ENCODE data around the gene EFEMP1. TPM values are rescaled to one million over a fixed set of nuclear protein-coding genes. Genes with fewer than 3 reads are reported as not detected.

EFEMP1 gene
- total and polyA plus RNA-seq, 9 of the 15 experiments (the other 6 are each of a cell fraction or from before 2014, with no cell fraction given), result 0.05 to 6.2 (median 0.22) TPM

DNA sequence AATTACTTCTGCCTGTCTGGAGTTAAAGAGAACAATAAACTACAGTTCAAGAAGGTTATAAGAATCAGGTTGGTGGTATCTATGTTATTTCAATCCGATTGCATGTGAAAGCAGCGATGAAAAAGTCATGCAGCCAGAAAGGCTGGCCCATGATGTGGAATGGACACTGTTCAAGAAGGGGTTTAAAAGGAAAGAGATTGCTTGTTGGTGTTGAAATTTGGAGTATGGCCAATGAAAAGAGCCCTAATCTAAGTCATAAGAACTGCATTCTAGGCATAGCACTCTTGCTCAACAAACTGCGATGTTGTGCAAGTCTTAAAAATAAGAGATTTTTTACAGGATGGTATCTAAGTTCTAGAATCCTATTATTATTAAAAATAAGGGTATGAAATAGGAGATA lies 61.3 kb downstream of the EFEMP1 start:
- Histone ChIP-seq H3K79me2 (ENCODE audit: control insufficient read depth, insufficient read depth, low read length) (no peaks in the 10 kb centered on the region), H3K27me3 (ENCODE audit: control insufficient read depth in 2 of 2, insufficient read depth in 2 of 2, low read length in 2 of 2) (no peaks in the 10 kb centered on the region), H3K4me3 (no peak overlapping the region), H3K4me2 (ENCODE audit: insufficient read depth, low read length) (no peak overlapping the region), H3K36me3 (ENCODE audit: control insufficient read depth, insufficient read depth, low read length) (no peaks in the 10 kb centered on the region), H4K20me1 (replicated peaks; ENCODE audit: control insufficient read depth, insufficient read depth, low read length) (no peaks in the 10 kb centered on the region), H3K4me1 (replicated peaks in 1 of 2; ENCODE audit: control insufficient read depth in 2 of 2, insufficient read depth in 2 of 2, low read length in 2 of 2) (no peaks in the 10 kb centered on the region; a peak in 1 of 5 replicates), H3K27ac (ENCODE audit: extremely low read depth, low read depth, low read length) (no peak overlapping the region), H3K9me1 (ENCODE audit: control insufficient read depth, insufficient read depth, low read length) (no peaks in the 10 kb centered on the region), H3K9me3 (replicated peaks; ENCODE audit: control insufficient read depth, insufficient read depth, low read depth, low read length) (no peaks in the 10 kb centered on the region), H2AFZ (ENCODE audit: low read depth, low read length) (no peak overlapping the region), H3K9ac (ENCODE audit: insufficient read depth in 1 of 2, low read depth in 2 of 2, low read length in 2 of 2) (no peak overlapping the region)
- ATAC-seq, result no peak
- in situ Hi-C loops (cut with MboI) (no loop called here), intact Hi-C loops (cut with micrococcal nuclease) (no loop called here)
- BruUV-seq (replicated peaks), result no TSS peak
- POLR2A ChIA-PET, result no interaction called here
- CTCF ChIA-PET (ENCODE audit: low intra/inter-chr PET ratio), result no interaction called here
- 8% methylated on average over 3 of the region's 3 CpGs for WGBS (ENCODE audit: insufficient coverage, low coverage, missing lambda C conversion rate)
- no peak for FAIRE-seq
- DNase-seq (ENCODE audit: extremely low read depth in 1 of 4, low spot score in 3 of 4), result no peak
- TF ChIP-seq HIVEP1 (CRISPR knock-in tag; IDR thresholded peaks at IDR 0.05), result no peak
- no peak for TF ChIP-seq ZNF41 (CRISPR knock-in tag; conservative IDR thresholded peaks at IDR 0.05)
- no peak for TF ChIP-seq RBFOX2 (IDR thresholded peaks at IDR 0.05; ENCODE audit: low read depth, low read length)
- TF ChIP-seq FOS (IDR thresholded peaks at IDR 0.05; ENCODE audit: extremely low read depth, insufficient read length), result no peak
- TF ChIP-seq, protein P1, sequence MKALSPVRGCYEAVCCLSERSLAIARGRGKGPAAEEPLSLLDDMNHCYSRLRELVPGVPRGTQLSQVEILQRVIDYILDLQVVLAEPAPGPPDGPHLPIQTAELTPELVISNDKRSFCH (CRISPR knock-in tag; IDR thresholded peaks at IDR 0.05), result no peak
- TF ChIP-seq, protein P1 (tag; IDR thresholded peaks at IDR 0.05), result no peak
- no peak for TF ChIP-seq CEBPG (CRISPR knock-in tag; IDR thresholded peaks at IDR 0.05)
- TF ChIP-seq CEBPG (tag; conservative IDR thresholded peaks at IDR 0.05 in 1 of 2, IDR thresholded peaks at IDR 0.05 in 1 of 2), result peak; percentile 80 to 98
- no peak for TF ChIP-seq ZNF586 (CRISPR knock-in tag; conservative IDR thresholded peaks at IDR 0.05)
- TF ChIP-seq ZNF639 (CRISPR knock-in tag; conservative IDR thresholded peaks at IDR 0.05 in 1 of 2, IDR thresholded peaks at IDR 0.05 in 1 of 2), result peak in 1 of 2 experiments; percentile 41; a peak in 1 of 4 replicates
- no peak for TF ChIP-seq ZNF224 (CRISPR knock-in tag; IDR thresholded peaks at IDR 0.05)
- no peak for TF ChIP-seq SMARCE1 (IDR thresholded peaks at IDR 0.05)
- TF ChIP-seq ZNF143 (CRISPR knock-in tag; IDR thresholded peaks at IDR 0.05), result no peak
- no peak for TF ChIP-seq RREB1 (CRISPR knock-in tag; IDR thresholded peaks at IDR 0.05)
- TF ChIP-seq HLTF (IDR thresholded peaks at IDR 0.05), result no peak
- TF ChIP-seq ZNF507 (tag; conservative IDR thresholded peaks at IDR 0.05), result no peak
- TF ChIP-seq HEY1 (CRISPR knock-in tag; IDR thresholded peaks at IDR 0.05; ENCODE audit: borderline replicate concordance), result no peak
- no peak for TF ChIP-seq ZBTB8A (IDR thresholded peaks at IDR 0.05; ENCODE audit: partially characterized antibody)

All from K562 (cell line).